GM23338 (cell line): ENCODE results near the gene SOWAHA. TPM values are rescaled to one million over a fixed set of nuclear protein-coding genes. Genes with fewer than 3 reads are reported as not detected.

Experiments used
- ATAC-seq: fragments of 200-7000 bp; cut with Tn5 transposase; 3 replicates; pipeline ENCODE4 v1.9.1; 2020
- DNase-seq: peaks from one replicate; pipeline ENCODE4 v3.0.0-alpha.2; 2015; ENCODE audit warnings: low spot score
- H2AFZ ChIP-seq: fragments of 200-600 bp; sonication (generic); 2 replicates; pipeline ENCODE4 v1.8.0; 2016; ENCODE audit warnings: antibody characterized with exemption, mild to moderate bottlenecking, moderate library complexity
- H3F3A ChIP-seq: fragments of 200-600 bp; sonication (generic); replicated peaks from 2 replicates; pipeline ENCODE4 v1.8.0; 2017; ENCODE audit warnings: antibody characterized with exemption, mixed run types, low read depth
- H3K27ac ChIP-seq: fragments of 200-600 bp; sonication (generic); 2 replicates; pipeline ENCODE4 v1.6.1; 2016; ENCODE audit warnings: low read depth
- H3K27me3 ChIP-seq: fragments of 200-600 bp; sonication (generic); 2 replicates; pipeline ENCODE4 v1.8.0; 2016; ENCODE audit warnings: mild to moderate bottlenecking, mixed run types, moderate library complexity; ENCODE audit not compliant: insufficient read depth
- H3K36me3 ChIP-seq: fragments of 200-600 bp; sonication (generic); 2 replicates; pipeline ENCODE4 v1.8.0; 2016; ENCODE audit warnings: mild to moderate bottlenecking; ENCODE audit not compliant: insufficient read depth
- H3K4me1 ChIP-seq: fragments of 200-600 bp; sonication (generic); 2 replicates; pipeline ENCODE4 v1.8.0; 2016; ENCODE audit warnings: mild to moderate bottlenecking, moderate library complexity; ENCODE audit not compliant: insufficient read depth
- H3K4me2 ChIP-seq: fragments of 200-600 bp; sonication (generic); 2 replicates; pipeline ENCODE4 v1.7.1; 2017; ENCODE audit warnings: mixed run types
- H3K4me3 ChIP-seq: fragments of 200-600 bp; sonication (generic); 2 replicates; pipeline ENCODE4 v1.6.1; 2016; ENCODE audit warnings: mixed run types
- H3K79me2 ChIP-seq: fragments of 200-600 bp; sonication (generic); replicated peaks from 2 replicates; pipeline ENCODE4 v1.8.0; 2017; ENCODE audit warnings: mild to moderate bottlenecking; ENCODE audit not compliant: insufficient read depth
- H3K9me2 ChIP-seq: fragments of 200-600 bp; sonication (generic); 2 replicates; pipeline ENCODE4 v1.8.0; 2017; ENCODE audit not compliant: insufficient read depth
- H4K20me1 ChIP-seq: fragments of 200-600 bp; sonication (generic); replicated peaks from 2 replicates; pipeline ENCODE4 v1.8.0; 2017; ENCODE audit warnings: mild to moderate bottlenecking; ENCODE audit not compliant: insufficient read depth
- H3K27ac Mint-ChIP-seq: 2 replicates; pipeline ENCODE4 v1.8.0; 2020; ENCODE audit warnings: inconsistent platforms, mild to moderate bottlenecking, moderate library complexity, mixed read lengths
- H3K27me3 Mint-ChIP-seq: 3 replicates; pipeline ENCODE4 v1.8.0; 2022; ENCODE audit warnings: low read depth, mild to moderate bottlenecking, moderate library complexity, mixed read lengths, inconsistent platforms; ENCODE audit not compliant: insufficient read depth, poor library complexity
- H3K36me3 Mint-ChIP-seq: 3 replicates; pipeline ENCODE4 v1.8.0; 2021; ENCODE audit warnings: low read depth, mild to moderate bottlenecking, inconsistent platforms, moderate library complexity, mixed read lengths
- H3K4me1 Mint-ChIP-seq: 3 replicates; pipeline ENCODE4 v1.8.0; 2020; ENCODE audit warnings: mild to moderate bottlenecking, inconsistent platforms, mixed read lengths
- H3K4me3 Mint-ChIP-seq: 3 replicates; pipeline ENCODE4 v1.8.0; 2021; ENCODE audit warnings: moderate library complexity, mild to moderate bottlenecking, inconsistent platforms, mixed read lengths
- H3K9me3 Mint-ChIP-seq: 3 replicates; pipeline ENCODE4 v1.8.0; 2020; ENCODE audit warnings: moderate library complexity, mild to moderate bottlenecking, inconsistent platforms, mixed read lengths
- CTCF ChIP-seq, 2 experiments: fragments of 200-600 bp in 1 of 2; sonication (generic) in 1 of 2; conservative IDR thresholded peaks; 2 replicates each; pipeline versions ENCODE4 v1.5.1 to v1.6.1; 2016 to 2017; ENCODE audit warnings: antibody characterized with exemption in 2 of 2, low read depth in 2 of 2, mild to moderate bottlenecking in 2 of 2, moderate library complexity in 1 of 2
- EZH2 ChIP-seq: fragments of 200-600 bp; sonication (generic); IDR thresholded peaks from one replicate; pipeline ENCODE4 v1.8.0; 2017; ENCODE audit warnings: antibody characterized with exemption, mild to moderate bottlenecking, low read depth; ENCODE audit not compliant: unreplicated experiment
- EZH2phosphoT487 ChIP-seq: fragments of 200-600 bp; sonication (generic); IDR thresholded peaks from one replicate; pipeline ENCODE4 v1.8.1; 2018; ENCODE audit warnings: antibody characterized with exemption; ENCODE audit not compliant: unreplicated experiment
- NANOG ChIP-seq: IDR thresholded peaks from 2 replicates; pipeline ENCODE4 v1.6.1; 2016; ENCODE audit warnings: antibody characterized with exemption, borderline replicate concordance
- POLR2AphosphoS5 ChIP-seq: IDR thresholded peaks from 2 replicates; pipeline ENCODE4 v1.6.1; 2016; ENCODE audit warnings: antibody characterized with exemption, low read depth
- STAT1 ChIP-seq: IDR thresholded peaks from one replicate; pipeline ENCODE4 v1.6.1; 2016; ENCODE audit warnings: antibody characterized with exemption; ENCODE audit not compliant: unreplicated experiment
- ZNF114 ChIP-seq: fragments of 250-450 bp; sonication (Bioruptor Pico); IDR thresholded peaks from 2 replicates; pipeline ENCODE4 v1.5.0; 2020; ENCODE audit warnings: mild to moderate bottlenecking, moderate library complexity
- ZNF331 ChIP-seq: fragments of 250-450 bp; sonication (Bioruptor Pico); IDR thresholded peaks from 2 replicates; pipeline ENCODE4 v1.5.0; 2020; ENCODE audit warnings: low read depth, mild to moderate bottlenecking, moderate library complexity
- ZNF462 ChIP-seq: fragments of 250-450 bp; sonication (Bioruptor Pico); IDR thresholded peaks from 2 replicates; pipeline ENCODE4 v1.5.0; 2020; ENCODE audit warnings: mild to moderate bottlenecking, moderate library complexity
- polyA plus RNA-seq: library from polyadenylated mRNA; unstranded; fragments of >200 nt; fragmentation: Nextera tagmentation; extraction: Ambion mirVana; gene quantifications from 2 replicates; pipeline ENCODE4 v1.2.1, GENCODE V29; 2016
- total RNA-seq: library from RNA; depleted of rRNA; stranded (reverse); fragments of >200 nt; shearing (Covaris generic); gene quantifications from 2 replicates; pipeline ENCODE4 v1.2.3, GENCODE V29; 2014
- TF ChIP-seq, protein P1 (sequence below): IDR thresholded peaks from 2 replicates; pipeline ENCODE4 v1.6.1; 2016; ENCODE audit warnings: antibody characterized with exemption

The SOWAHA gene
- total and polyA plus RNA-seq, 2 experiments from 2014 or later: 0.18 to 0.52 TPM

GRCh38 chr5:132768485-132768868 is 44.6 kb upstream of the SOWAHA start (continued):
- no peak for TF ChIP-seq EZH2phosphoT487

- Histone ChIP-seq H3K36me3 (no peaks in the 10 kb centered on the region), H2AFZ (no peak overlapping the region), H3F3A (no peaks in the 10 kb centered on the region), H4K20me1 (0 out of 2 replicates have a peak, but pooled peaks cover 4% of the 10 kb centered on the region), H3K27ac (peak overlapping the region; percentile 53; the same call in 1 of the 2 replicates), H3K4me3 (no peak overlapping the region), H3K4me1 (peaks cover 9% of the 10 kb centered on the region; the same call in 1 of the 2 replicates), H3K27me3 (peaks cover 6% of the 10 kb centered on the region), H3K9me2 (peaks cover 2% of the 10 kb centered on the region; the same call in 1 of the 2 replicates), H3K4me2 (no peak overlapping the region), H3K79me2 (peaks cover 4% of the 10 kb centered on the region; the same call in 1 of the 2 replicates)
- no peaks in the 10 kb centered on the region; the same call in 2 of the 3 replicates for H3K36me3 Mint-ChIP-seq
- H3K9me3 Mint-ChIP-seq: no peaks in the 10 kb centered on the region
- DNase-seq (no peak), ATAC-seq (peak; percentile 41)
- TF ChIP-seq EZH2phosphoT487 (no peak), STAT1 (no peak), CTCF (conservative IDR thresholded peaks at IDR 0.05; ENCODE audit: low read depth in 2 of 2) (no peak), ZNF331 (CRISPR knock-in tag) (no peak)
- 0 out of 2 replicates have a peak overlapping the region, but pooled peaks have one; percentile 14 for H3K27ac Mint-ChIP-seq
- H3K4me1 Mint-ChIP-seq: peaks cover 20% of the 10 kb centered on the region
- peaks cover 20% of the 10 kb centered on the region for H3K27me3 Mint-ChIP-seq
- no peak overlapping the region for H3K4me3 Mint-ChIP-seq
Measured at GRCh38 chr5:132770476-132771159, 42.5 kb upstream of the SOWAHA start.

DNA sequence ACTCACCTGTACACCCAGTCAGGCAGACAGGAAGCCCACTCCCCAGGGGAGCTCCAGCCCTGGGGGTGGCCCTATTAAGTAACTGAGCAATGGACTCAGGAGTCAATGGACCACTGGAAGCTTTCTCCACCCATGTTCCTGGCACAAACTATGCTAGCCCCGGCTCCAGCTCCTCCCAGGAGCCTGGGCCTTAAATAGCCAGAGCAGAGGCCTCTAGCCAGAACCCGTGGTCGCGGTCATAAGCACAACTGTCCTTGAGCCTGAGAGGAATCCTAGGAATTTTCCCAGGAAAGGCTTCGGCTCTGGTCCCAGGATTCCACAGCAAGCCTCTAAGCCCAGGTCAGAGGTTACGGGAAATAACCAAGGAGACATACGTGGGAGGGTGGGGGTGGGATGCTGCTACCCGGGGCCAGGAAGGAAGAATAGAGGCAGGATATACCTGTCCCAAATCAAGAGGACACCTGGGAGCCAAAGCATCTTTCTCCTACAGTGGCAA is 41.6 kb upstream of the SOWAHA start:
- DNase-seq (peak; percentile 84), ATAC-seq (peak; percentile 64)
- Histone ChIP-seq H3K4me1 (peaks cover 17% of the 10 kb centered on the region; the same call in 1 of the 2 replicates), H2AFZ (no peak overlapping the region), H3K27ac (0 out of 2 replicates have a peak overlapping the region, but pooled peaks have one; percentile 53), H3K9me2 (peaks cover 2% of the 10 kb centered on the region; the same call in 1 of the 2 replicates), H3K4me3 (no peak overlapping the region), H4K20me1 (0 out of 2 replicates have a peak, but pooled peaks cover 4% of the 10 kb centered on the region), H3K4me2 (no peak overlapping the region), H3K36me3 (no peaks in the 10 kb centered on the region), H3F3A (no peaks in the 10 kb centered on the region), H3K27me3 (peaks cover 15% of the 10 kb centered on the region), H3K79me2 (peaks cover 4% of the 10 kb centered on the region; the same call in 1 of the 2 replicates)
- no peak overlapping the region for H3K4me3 Mint-ChIP-seq
- H3K27ac Mint-ChIP-seq: no peak overlapping the region
- peaks cover 25% of the 10 kb centered on the region for H3K27me3 Mint-ChIP-seq
- peaks cover 26% of the 10 kb centered on the region for H3K4me1 Mint-ChIP-seq
- H3K9me3 Mint-ChIP-seq: no peaks in the 10 kb centered on the region
- no peaks in the 10 kb centered on the region; the same call in 2 of the 3 replicates for H3K36me3 Mint-ChIP-seq
- TF ChIP-seq NANOG: no peak
- no peak for TF ChIP-seq ZNF462 (CRISPR knock-in tag)
- no peak for TF ChIP-seq EZH2
- no peak for TF ChIP-seq POLR2AphosphoS5
- TF ChIP-seq, protein P1, sequence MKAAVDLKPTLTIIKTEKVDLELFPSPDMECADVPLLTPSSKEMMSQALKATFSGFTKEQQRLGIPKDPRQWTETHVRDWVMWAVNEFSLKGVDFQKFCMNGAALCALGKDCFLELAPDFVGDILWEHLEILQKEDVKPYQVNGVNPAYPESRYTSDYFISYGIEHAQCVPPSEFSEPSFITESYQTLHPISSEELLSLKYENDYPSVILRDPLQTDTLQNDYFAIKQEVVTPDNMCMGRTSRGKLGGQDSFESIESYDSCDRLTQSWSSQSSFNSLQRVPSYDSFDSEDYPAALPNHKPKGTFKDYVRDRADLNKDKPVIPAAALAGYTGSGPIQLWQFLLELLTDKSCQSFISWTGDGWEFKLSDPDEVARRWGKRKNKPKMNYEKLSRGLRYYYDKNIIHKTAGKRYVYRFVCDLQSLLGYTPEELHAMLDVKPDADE: no peak
- no peak for TF ChIP-seq ZNF114 (CRISPR knock-in tag)
